ENCODE measurements around the gene TSFM.

- no peak for TF ChIP-seq EZH2phosphoT487 (IDR thresholded peaks at IDR 0.05; ENCODE audit: insufficient read depth, low read depth)
- no peak for TF ChIP-seq EZH2 (IDR thresholded peaks at IDR 0.05; ENCODE audit: insufficient read depth, poor library complexity, severe bottlenecking)
Measured at GRCh38 chr12:57830393-57830792, 47.8 kb downstream of the TSFM start.

Measured in GM23248 (cell line).